NCI-H1092 (cell line): ENCODE results near the gene ADSL.
"Not testable (repeated sequence)": the region's sequence is repeated elsewhere in the genome, so short reads cannot be mapped to it uniquely, and the experiment has no call there.

Experiments
- DNase-seq: peaks from one replicate; lab custom pipeline; 2025; lab: John Stamatoyannopoulos, UW

ADSL gene

GRCh38 chr22:40346185-40347118, at the start of gene ADSL:
TSS of gene ADSL (plus strand) at chr22:40346500. CDS start at chr22:40346559, 59 bp downstream.
- DNase-seq = peak; percentile 78

GRCh38 chr22:40300316-40300715, 46.0 kb upstream of the ADSL start:
- DNase-seq = no peak

GRCh38 chr22:40300884-40301672, 45.2 kb upstream of the ADSL start:
- DNase-seq = no peak

- DNase-seq = no peak
Measured at GRCh38 chr22:40302149-40302548, 44.2 kb upstream of the ADSL start.

GRCh38 chr22:40305625-40306024, 40.7 kb upstream of the ADSL start:
- no peak for DNase-seq

GRCh38 chr22:40308999-40309573, 37.2 kb upstream of the ADSL start:
- no peak for DNase-seq

GRCh38 chr22:40309631-40310030, 36.7 kb upstream of the ADSL start:
- no peak for DNase-seq

- DNase-seq = no peak
Measured at GRCh38 chr22:40310081-40310767, 36.1 kb upstream of the ADSL start.

GRCh38 chr22:40310768-40311120, 35.6 kb upstream of the ADSL start:
- DNase-seq = no peak

- not testable (repeated sequence) for DNase-seq
Measured at GRCh38 chr22:40311646-40312045, 34.7 kb upstream of the ADSL start.

GRCh38 chr22:40312050-40312449, 34.2 kb upstream of the ADSL start:
- no peak for DNase-seq

GRCh38 chr22:40313007-40313406, 33.3 kb upstream of the ADSL start:
- no peak for DNase-seq

- no peak for DNase-seq
Measured at GRCh38 chr22:40314041-40314440, 32.3 kb upstream of the ADSL start.

- no peak for DNase-seq
Measured at GRCh38 chr22:40320687-40321086, 25.6 kb upstream of the ADSL start.

- DNase-seq = no peak
Measured at GRCh38 chr22:40322021-40322420, 24.3 kb upstream of the ADSL start.

- DNase-seq = no peak
Measured at GRCh38 chr22:40322818-40323447, 23.4 kb upstream of the ADSL start.

GRCh38 chr22:40323681-40324171, 22.6 kb upstream of the ADSL start:
- no peak for DNase-seq

GRCh38 chr22:40324468-40325305, 21.6 kb upstream of the ADSL start:
- DNase-seq = no peak

- no peak for DNase-seq
Measured at GRCh38 chr22:40325315-40325714, 21.0 kb upstream of the ADSL start.

- DNase-seq = peak; percentile 10
Measured at GRCh38 chr22:40326905-40327735, 19.2 kb upstream of the ADSL start.
